HepG2 (cell line): ENCODE data around the gene STAMBPL1. TPM values are rescaled to one million over a fixed set of nuclear protein-coding genes. Genes with fewer than 3 reads are reported as not detected.
A peak's percentile ranks its signal among the peaks of the same experiment; 100 is the strongest.

ENCODE experiments used
- ATAC-seq: fragments of 200-7000 bp; cut with Tn5 transposase; 3 replicates; pipeline ENCODE4 v1.9.1; 2020; ENCODE audit warnings: mild to moderate bottlenecking, moderate library complexity
- BruUV-seq: library from RNA; stranded (reverse); fragments of 400-500 nt; replicated peaks from 2 replicates; lab custom pipeline; 2021; lab: Mats Ljungman, UMichigan
- CTCF ChIA-PET: fragments of 300-600 bp; formaldehyde crosslinking; extraction: SDS; loops from one replicate; lab custom pipeline; 2021; ENCODE audit warnings: low total read pairs, inconsistent platforms, low intra/inter-chr PET ratio; lab: Yijun Ruan, JAX
- POLR2A ChIA-PET: fragments of 350-600 bp; sonication (Branson Sonifier 250); formaldehyde crosslinking; loops from one replicate; lab custom pipeline; 2020; ENCODE audit warnings: antibody characterized with exemption, inconsistent platforms; lab: Yijun Ruan, JAX
- DNase-seq: peaks from one replicate; pipeline ENCODE4 v3.0.0-alpha.2; 2015; ENCODE audit warnings: low spot score
- FAIRE-seq: peaks from 3 replicates; lab custom pipeline; 2011; peaks lifted over from hg19 to GRCh38; lab: Jason Lieb, UNC
- H2AFZ ChIP-seq: one replicate; pipeline ENCODE4 v1.6.1; 2011; ENCODE audit warnings: low read length, inconsistent platforms
- H3K27ac ChIP-seq: fragments of 300-600 bp; 3 replicates; pipeline ENCODE4 v1.8.0; 2011; ENCODE audit warnings: mixed run types, mild to moderate bottlenecking, mixed read lengths, low read length, inconsistent platforms; ENCODE audit not compliant: insufficient read depth; ENCODE audit errors: extremely low read length
- H3K27me3 ChIP-seq, 2 experiments: fragments of 200-600 bp in 1 of 2; 2 replicates in 1 of 2; 3 replicates in 1 of 2; pipeline versions ENCODE4 v1.6.0 to v1.8.0; 2011; ENCODE audit warnings: low read length in 2 of 2, mild to moderate bottlenecking in 2 of 2, moderate library complexity in 2 of 2, inconsistent platforms in 1 of 2; ENCODE audit not compliant: insufficient read depth in 2 of 2, control insufficient read depth in 1 of 2
- H3K36me3 ChIP-seq, 2 experiments: fragments of 200-600 bp in 1 of 2; replicated peaks in 1 of 2; 2 replicates in 1 of 2; 3 replicates in 1 of 2; pipeline versions ENCODE4 v1.5.1 to v1.8.0; 2011; ENCODE audit warnings: low read length in 2 of 2, inconsistent platforms in 1 of 2; ENCODE audit not compliant: insufficient read depth in 2 of 2, control insufficient read depth in 1 of 2
- H3K4me1 ChIP-seq: 2 replicates; pipeline ENCODE4 v1.5.1; 2012; ENCODE audit warnings: low read length, inconsistent platforms; ENCODE audit not compliant: insufficient read depth
- H3K4me2 ChIP-seq: 2 replicates; pipeline ENCODE4 v1.6.0; 2011; ENCODE audit warnings: low read depth, low read length, inconsistent platforms
- H3K4me3 ChIP-seq, 3 experiments: fragments of 200-600 bp in 1 of 3; sonication (generic), shearing (Covaris generic) in 1 of 3; replicated peaks in 1 of 3; 2 replicates each; pipeline ENCODE4 v1.5.1; 2011 to 2016; ENCODE audit warnings: low read length in 3 of 3, inconsistent platforms in 2 of 3, low read depth in 2 of 3, mild to moderate bottlenecking in 2 of 3, control low read depth in 1 of 3, mixed read lengths in 1 of 3; ENCODE audit not compliant: insufficient read depth in 1 of 3
- H3K79me2 ChIP-seq: one replicate; pipeline ENCODE4 v1.6.1; 2011; ENCODE audit warnings: low read length, inconsistent platforms; ENCODE audit not compliant: insufficient read depth
- H3K9ac ChIP-seq: 2 replicates; pipeline ENCODE4 v1.6.0; 2011; ENCODE audit warnings: mild to moderate bottlenecking, low read depth, low read length, inconsistent platforms; ENCODE audit not compliant: insufficient read depth
- H3K9me3 ChIP-seq: 2 replicates; pipeline ENCODE4 v1.5.1; 2012; ENCODE audit warnings: mild to moderate bottlenecking, low read length
- H4K20me1 ChIP-seq: 2 replicates; pipeline ENCODE4 v1.6.0; 2011; ENCODE audit warnings: inconsistent platforms, mild to moderate bottlenecking, low read length, moderate library complexity; ENCODE audit not compliant: insufficient read depth
- ATF1 ChIP-seq: IDR thresholded peaks from 2 replicates; pipeline ENCODE4 v1.6.1; 2016; ENCODE audit warnings: mild to moderate bottlenecking, control low read depth
- ATF7 ChIP-seq, 2 experiments: fragments of 450-650 bp in 1 of 2; sonication (generic) in 1 of 2; formaldehyde crosslinking in 1 of 2; IDR thresholded peaks; 2 replicates each; pipeline versions ENCODE4 v1.4.0 to v1.6.1; 2016 to 2020; ENCODE audit warnings: antibody characterized with exemption in 1 of 2, mild to moderate bottlenecking in 1 of 2, missing genetic modification reagents in 1 of 2
- CCAR2 ChIP-seq: fragments of 200-400 bp; formaldehyde crosslinking; optimal IDR thresholded peaks from 2 replicates; pipeline ENCODE3; 2018; ENCODE audit warnings: low read depth, mild to moderate bottlenecking, low read length, moderate library complexity
- HNRNPK ChIP-seq: fragments of 200-400 bp; formaldehyde crosslinking; IDR thresholded peaks from 2 replicates; pipeline ENCODE4 v1.6.1; 2018; ENCODE audit warnings: low read length, low read depth, moderate library complexity, mild to moderate bottlenecking; ENCODE audit not compliant: poor library complexity, severe bottlenecking
- MED8 ChIP-seq: sonication (generic); formaldehyde crosslinking; IDR thresholded peaks from 2 replicates; pipeline ENCODE4 v1.8.1; 2023; ENCODE audit warnings: mild to moderate bottlenecking, missing genetic modification reagents; ENCODE audit not compliant: insufficient replicate concordance
- TMF1 ChIP-seq: sonication (generic); formaldehyde crosslinking; IDR thresholded peaks from 2 replicates; pipeline ENCODE4 v1.8.1; 2022; ENCODE audit warnings: low read depth, missing genetic modification reagents
- ZNF350 ChIP-seq: sonication (generic); formaldehyde crosslinking; IDR thresholded peaks from 2 replicates; pipeline ENCODE4 v1.4.0; 2020; ENCODE audit warnings: mild to moderate bottlenecking, low read depth, missing genetic modification reagents, borderline replicate concordance
- ZSCAN30 ChIP-seq: sonication (generic); formaldehyde crosslinking; IDR thresholded peaks from 2 replicates; pipeline ENCODE4 v1.5.0; 2020; ENCODE audit warnings: mild to moderate bottlenecking, missing genetic modification reagents
- WGBS: methylation state at CpG from one replicate; pipeline ENCODE4 v1.1.6; 2017; ENCODE audit warnings: low lambda C conversion rate; 5-methylcytosine and 5-hydroxymethylcytosine counted together
- in situ Hi-C: cut with HindIII; loops from 2 replicates; pipeline ENCODE4 v1.10.0; 2017; ENCODE audit warnings: low pct_unique_long_range_greater_than_20kb; ENCODE audit not compliant: extremely low pct_ligation_motif_present
- intact Hi-C: fragments of 100-400 bp; cut with micrococcal nuclease; formaldehyde crosslinking; loops from one replicate; pipeline ENCODE4 v1.10.0; 2022; ENCODE audit not compliant: unreplicated experiment
- polyA plus RNA-seq, 8 experiments: library from polyadenylated mRNA; depleted of rRNA in 3 of 8; stranded (reverse) in 7 of 8; unstranded in 1 of 8; fragments of >200 nt; fragmentation: Illumina TruSeq in 4 of 8; extraction: Trizol in 4 of 8; gene quantifications; 2 replicates each; pipeline versions ENCODE4 v1.2.1 to v1.2.3, GENCODE V29; 2011 to 2016; ENCODE audit warnings: low read depth in 4 of 8, missing spikeins in 1 of 8, mixed read lengths in 1 of 8; ENCODE audit not compliant: insufficient read depth in 1 of 8
- total RNA-seq, 5 experiments: library from RNA; depleted of rRNA; stranded (reverse); fragments of >200 nt; fragmentation: Illumina TruSeq; extraction: Trizol; gene quantifications; 2 replicates each; pipeline ENCODE4 v1.2.3, GENCODE V29; 2016; ENCODE audit warnings: low read depth in 1 of 5
- TF ChIP-seq, protein P1 (sequence below): sonication (generic); formaldehyde crosslinking; IDR thresholded peaks from 2 replicates; pipeline ENCODE4 v1.5.1; 2020; ENCODE audit warnings: mild to moderate bottlenecking, missing genetic modification reagents, borderline replicate concordance

STAMBPL1 gene
- total and polyA plus RNA-seq, 2 of the 13 experiments (the other 11 are each of a cell fraction or from before 2014, with no cell fraction given): 1.4 to 1.5 TPM

- Histone ChIP-seq H3K36me3 (no peaks in the 10 kb centered on the region), H3K9me3 (no peaks in the 10 kb centered on the region), H3K4me2 (no peak overlapping the region), H4K20me1 (no peaks in the 10 kb centered on the region), H3K4me3 (no peak overlapping the region), H3K4me1 (no peaks in the 10 kb centered on the region), H3K9ac (no peak overlapping the region), H3K27me3 (no peaks in the 10 kb centered on the region), H3K79me2 (no peaks in the 10 kb centered on the region), H2AFZ (no peak overlapping the region), H3K27ac (no peak overlapping the region)
- intact Hi-C loops: no loop called here
- WGBS: 0% methylated on average over 1 of the region's 1 CpG
- no TSS peak for BruUV-seq
- in situ Hi-C loops: no loop called here
- DNase-seq (no peak), FAIRE-seq (no peak), ATAC-seq (no peak)
- no peak for TF ChIP-seq CCAR2
- TF ChIP-seq ZNF350 (CRISPR knock-in tag): no peak
- no peak for TF ChIP-seq MED8 (CRISPR knock-in tag)
- no peak for TF ChIP-seq ATF1 (CRISPR knock-in tag)
- TF ChIP-seq ATF7 (IDR thresholded peaks at IDR 0.05): peak; percentile 56; the same call in 1 of the 2 replicates
- no peak for TF ChIP-seq ATF7 (CRISPR knock-in tag; IDR thresholded peaks at IDR 0.05)
- no peak for TF ChIP-seq HNRNPK
- TF ChIP-seq, protein P1, sequence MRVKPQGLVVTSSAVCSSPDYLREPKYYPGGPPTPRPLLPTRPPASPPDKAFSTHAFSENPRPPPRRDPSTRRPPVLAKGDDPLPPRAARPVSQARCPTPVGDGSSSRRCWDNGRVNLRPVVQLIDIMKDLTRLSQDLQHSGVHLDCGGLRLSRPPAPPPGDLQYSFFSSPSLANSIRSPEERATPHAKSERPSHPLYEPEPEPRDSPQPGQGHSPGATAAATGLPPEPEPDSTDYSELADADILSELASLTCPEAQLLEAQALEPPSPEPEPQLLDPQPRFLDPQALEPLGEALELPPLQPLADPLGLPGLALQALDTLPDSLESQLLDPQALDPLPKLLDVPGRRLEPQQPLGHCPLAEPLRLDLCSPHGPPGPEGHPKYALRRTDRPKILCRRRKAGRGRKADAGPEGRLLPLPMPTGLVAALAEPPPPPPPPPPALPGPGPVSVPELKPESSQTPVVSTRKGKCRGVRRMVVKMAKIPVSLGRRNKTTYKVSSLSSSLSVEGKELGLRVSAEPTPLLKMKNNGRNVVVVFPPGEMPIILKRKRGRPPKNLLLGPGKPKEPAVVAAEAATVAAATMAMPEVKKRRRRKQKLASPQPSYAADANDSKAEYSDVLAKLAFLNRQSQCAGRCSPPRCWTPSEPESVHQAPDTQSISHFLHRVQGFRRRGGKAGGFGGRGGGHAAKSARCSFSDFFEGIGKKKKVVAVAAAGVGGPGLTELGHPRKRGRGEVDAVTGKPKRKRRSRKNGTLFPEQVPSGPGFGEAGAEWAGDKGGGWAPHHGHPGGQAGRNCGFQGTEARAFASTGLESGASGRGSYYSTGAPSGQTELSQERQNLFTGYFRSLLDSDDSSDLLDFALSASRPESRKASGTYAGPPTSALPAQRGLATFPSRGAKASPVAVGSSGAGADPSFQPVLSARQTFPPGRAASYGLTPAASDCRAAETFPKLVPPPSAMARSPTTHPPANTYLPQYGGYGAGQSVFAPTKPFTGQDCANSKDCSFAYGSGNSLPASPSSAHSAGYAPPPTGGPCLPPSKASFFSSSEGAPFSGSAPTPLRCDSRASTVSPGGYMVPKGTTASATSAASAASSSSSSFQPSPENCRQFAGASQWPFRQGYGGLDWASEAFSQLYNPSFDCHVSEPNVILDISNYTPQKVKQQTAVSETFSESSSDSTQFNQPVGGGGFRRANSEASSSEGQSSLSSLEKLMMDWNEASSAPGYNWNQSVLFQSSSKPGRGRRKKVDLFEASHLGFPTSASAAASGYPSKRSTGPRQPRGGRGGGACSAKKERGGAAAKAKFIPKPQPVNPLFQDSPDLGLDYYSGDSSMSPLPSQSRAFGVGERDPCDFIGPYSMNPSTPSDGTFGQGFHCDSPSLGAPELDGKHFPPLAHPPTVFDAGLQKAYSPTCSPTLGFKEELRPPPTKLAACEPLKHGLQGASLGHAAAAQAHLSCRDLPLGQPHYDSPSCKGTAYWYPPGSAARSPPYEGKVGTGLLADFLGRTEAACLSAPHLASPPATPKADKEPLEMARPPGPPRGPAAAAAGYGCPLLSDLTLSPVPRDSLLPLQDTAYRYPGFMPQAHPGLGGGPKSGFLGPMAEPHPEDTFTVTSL: no peak
- TF ChIP-seq TMF1 (CRISPR knock-in tag): no peak
- no peak for TF ChIP-seq ZSCAN30 (CRISPR knock-in tag)
- ChIA-PET POLR2A (no interaction called here), CTCF (no interaction called here)
Measured at GRCh38 chr10:88850712-88851111, 29.3 kb upstream of the STAMBPL1 start.
